ENCODE measurements around the gene APLF. TPM values are rescaled to one million over a fixed set of nuclear protein-coding genes. Genes with fewer than 3 reads are reported as not detected.

The APLF gene
- total and polyA plus RNA-seq, 2 donors (not counting 3 experiments of a cell fraction or from before 2014, with no cell fraction given) = 0.75 to 2.3 TPM

GRCh38 chr2:68589963-68590362 lies 122.6 kb downstream of the APLF start:
- BruUV-seq (replicated peaks) = no TSS peak
- no peaks in the 10 kb centered on the region for H3K79me2 ChIP-seq (ENCODE audit: control insufficient read depth, insufficient read depth, low read length)
- ChIA-PET POLR2A (no interaction called here), CTCF (interaction anchor here (0.9 to 8.6 kb wide), 4 partner anchors 38 to 126 kb away, joined by 3 to 290 read pairs (median 6); no protein-coding TSS in a partner anchor)
- H3K9me1 ChIP-seq (replicated peaks; ENCODE audit: control insufficient read depth, extremely low read depth, insufficient read depth, low read length) = no peaks in the 10 kb centered on the region
- DNase-seq (ENCODE audit: low read depth, low spot score) (no peak), FAIRE-seq (no peak)
- no peak overlapping the region for H3K27ac ChIP-seq (ENCODE audit: insufficient read depth, low read depth, low read length)
- H2AFZ ChIP-seq (ENCODE audit: low read depth, low read length) = no peak overlapping the region
- H3K36me3 ChIP-seq (ENCODE audit: control insufficient read depth in 2 of 2, extremely low read depth in 1 of 2, insufficient read depth in 2 of 2, low read length in 2 of 2) = no peaks in the 10 kb centered on the region
- H3K4me2 ChIP-seq (ENCODE audit: insufficient read depth, low read length) = no peak overlapping the region
- H4K20me1 ChIP-seq (replicated peaks; ENCODE audit: control insufficient read depth, extremely low read depth, insufficient read depth, low read length) = no peaks in the 10 kb centered on the region
- TF ChIP-seq JUN (IDR thresholded peaks at IDR 0.05; ENCODE audit: borderline replicate concordance, insufficient read depth, insufficient read length, low read depth) = no peak
- H3K9ac ChIP-seq (replicated peaks; ENCODE audit: extremely low read depth, insufficient read depth, low read length) = no peak overlapping the region
- H3K4me1 ChIP-seq (ENCODE audit: control insufficient read depth, extremely low read depth, insufficient read depth, low read length) = no peaks in the 10 kb centered on the region
- dilution Hi-C loops (cut with MboI; ENCODE audit: extremely low pct_ligation_motif_present, low sequenced_read_pairs) (no loop called here), intact Hi-C loops (cut with micrococcal nuclease) (no loop called here)
- no peaks in the 10 kb centered on the region for H3K9me3 ChIP-seq (replicated peaks; ENCODE audit: control insufficient read depth, insufficient read depth, low read length)
- peaks cover 0 to 4% of the 10 kb centered on the region in 2 experiments for H3K27me3 ChIP-seq (ENCODE audit: control insufficient read depth in 2 of 2, insufficient read depth in 2 of 2, low read length in 2 of 2)
- no peak overlapping the region for H3K4me3 ChIP-seq (replicated peaks in 1 of 3; ENCODE audit: insufficient read depth in 1 of 3, low read depth in 1 of 3, low read length in 3 of 3)

GRCh38 chr2:68590702-68591101 lies 123.3 kb downstream of the APLF start:
- Histone ChIP-seq H3K27me3 (ENCODE audit: control insufficient read depth in 2 of 2, insufficient read depth in 2 of 2, low read length in 2 of 2) (peaks cover 0 to 4% of the 10 kb centered on the region in 2 experiments), H4K20me1 (replicated peaks; ENCODE audit: control insufficient read depth, extremely low read depth, insufficient read depth, low read length) (no peaks in the 10 kb centered on the region), H3K4me1 (ENCODE audit: control insufficient read depth, extremely low read depth, insufficient read depth, low read length) (no peaks in the 10 kb centered on the region), H3K4me3 (replicated peaks in 1 of 3; ENCODE audit: insufficient read depth in 1 of 3, low read depth in 1 of 3, low read length in 3 of 3) (no peak overlapping the region), H3K9me1 (replicated peaks; ENCODE audit: control insufficient read depth, extremely low read depth, insufficient read depth, low read length) (no peaks in the 10 kb centered on the region), H3K27ac (ENCODE audit: insufficient read depth, low read depth, low read length) (no peak overlapping the region), H3K4me2 (ENCODE audit: insufficient read depth, low read length) (no peak overlapping the region), H3K79me2 (ENCODE audit: control insufficient read depth, insufficient read depth, low read length) (no peaks in the 10 kb centered on the region), H3K9me3 (replicated peaks; ENCODE audit: control insufficient read depth, insufficient read depth, low read length) (no peaks in the 10 kb centered on the region), H3K9ac (replicated peaks; ENCODE audit: extremely low read depth, insufficient read depth, low read length) (no peak overlapping the region), H3K36me3 (ENCODE audit: control insufficient read depth in 2 of 2, extremely low read depth in 1 of 2, insufficient read depth in 2 of 2, low read length in 2 of 2) (no peaks in the 10 kb centered on the region), H2AFZ (ENCODE audit: low read depth, low read length) (no peak overlapping the region)
- no peak for DNase-seq (ENCODE audit: low read depth, low spot score)
- BruUV-seq (replicated peaks) = no TSS peak
- intact Hi-C loops (cut with micrococcal nuclease) (no loop called here), dilution Hi-C loops (cut with MboI; ENCODE audit: extremely low pct_ligation_motif_present, low sequenced_read_pairs) (no loop called here)
- CTCF ChIA-PET = interaction anchor here (0.9 to 8.6 kb wide), 4 partner anchors 39 to 127 kb away, joined by 3 to 290 read pairs (median 6); no protein-coding TSS in a partner anchor
- TF ChIP-seq POLR2AphosphoS5 (IDR thresholded peaks at IDR 0.05; ENCODE audit: insufficient read depth, low read depth, low read length) = no peak
- TF ChIP-seq, protein P1, sequence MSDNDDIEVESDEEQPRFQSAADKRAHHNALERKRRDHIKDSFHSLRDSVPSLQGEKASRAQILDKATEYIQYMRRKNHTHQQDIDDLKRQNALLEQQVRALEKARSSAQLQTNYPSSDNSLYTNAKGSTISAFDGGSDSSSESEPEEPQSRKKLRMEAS (IDR thresholded peaks at IDR 0.05; ENCODE audit: insufficient read depth, insufficient read length) = no peak
- no peak for TF ChIP-seq GATA2 (IDR thresholded peaks at IDR 0.05; ENCODE audit: insufficient read depth, insufficient read length, low read depth, low read length)
- TF ChIP-seq EZH2 (IDR thresholded peaks at IDR 0.05; ENCODE audit: borderline replicate concordance, low read depth, low read length, severe bottlenecking) = no peak
- TF ChIP-seq MYC (IDR thresholded peaks at IDR 0.05; ENCODE audit: low read depth, low read length) = no peak
- no peak for TF ChIP-seq CTCF (IDR thresholded peaks at IDR 0.05; ENCODE audit: extremely low read depth in 1 of 2, insufficient read depth in 1 of 2, low read depth in 1 of 2, low read length in 2 of 2)
- no peak for TF ChIP-seq JUN (IDR thresholded peaks at IDR 0.05; ENCODE audit: borderline replicate concordance, insufficient read depth, insufficient read length, low read depth)
- TF ChIP-seq POLR2A (IDR thresholded peaks at IDR 0.05; ENCODE audit: low read depth, low read length) = no peak
- TF ChIP-seq FOS (IDR thresholded peaks at IDR 0.05; ENCODE audit: borderline replicate concordance, insufficient read depth, low read length) = no peak
- POLR2A ChIA-PET = no interaction called here
- no peak for FAIRE-seq
